DOHH2 (cell line): ENCODE data around the gene UBTD1.

Source experiments
- CTCF ChIP-seq: fragments of 200-600 bp; sonication (generic); IDR thresholded peaks from one replicate; pipeline ENCODE4 v1.5.1; 2014; ENCODE audit warnings: antibody characterized with exemption, mild to moderate bottlenecking, low read depth, low read length; ENCODE audit not compliant: poor library complexity, severe bottlenecking
- EZH2phosphoT487 ChIP-seq: fragments of 200-600 bp; sonication (generic); IDR thresholded peaks from 2 replicates; pipeline ENCODE4 v1.6.1; 2017; ENCODE audit warnings: borderline replicate concordance, mild to moderate bottlenecking, antibody characterized with exemption, low read length, moderate library complexity, mixed read lengths

- TF ChIP-seq CTCF (no peak), EZH2phosphoT487 (no peak)
Measured at GRCh38 chr10:97490592-97490991, 8.1 kb upstream of the UBTD1 start.
